ENCODE results near the gene GRID1.

DNA sequence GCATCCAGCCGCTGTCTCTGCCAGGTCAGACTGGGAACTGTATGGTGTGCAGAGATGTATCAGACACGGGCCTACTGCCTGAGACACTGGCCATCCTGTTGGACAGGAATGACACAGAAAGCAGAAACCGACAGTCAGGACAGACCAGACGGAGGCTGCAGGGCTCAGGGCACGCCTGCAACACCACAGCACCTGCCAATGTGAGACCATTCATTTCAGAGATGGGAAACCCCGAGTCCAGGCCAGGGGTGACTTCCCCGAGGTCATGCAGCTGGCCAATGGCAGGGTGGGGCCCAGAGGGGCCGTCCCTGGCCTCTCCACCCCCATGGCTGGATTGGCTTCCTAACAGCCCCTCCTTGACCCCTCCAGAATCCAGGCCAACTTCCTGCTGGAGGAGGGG lies 34.7 kb downstream of the GRID1 start:
- TF ChIP-seq CTCF (optimal IDR thresholded peaks at IDR 0.05 in 1 of 3, IDR thresholded peaks at IDR 0.05 in 1 of 3, conservative IDR thresholded peaks at IDR 0.05 in 1 of 3; ENCODE audit: extremely low read depth in 1 of 3, insufficient read depth in 2 of 3, low read length in 3 of 3) (no peak), EZH2 (IDR thresholded peaks at IDR 0.05; ENCODE audit: low read length) (no peak)
